ENCODE measurements around the gene ZNF503.

ZNF503 gene

DNA sequence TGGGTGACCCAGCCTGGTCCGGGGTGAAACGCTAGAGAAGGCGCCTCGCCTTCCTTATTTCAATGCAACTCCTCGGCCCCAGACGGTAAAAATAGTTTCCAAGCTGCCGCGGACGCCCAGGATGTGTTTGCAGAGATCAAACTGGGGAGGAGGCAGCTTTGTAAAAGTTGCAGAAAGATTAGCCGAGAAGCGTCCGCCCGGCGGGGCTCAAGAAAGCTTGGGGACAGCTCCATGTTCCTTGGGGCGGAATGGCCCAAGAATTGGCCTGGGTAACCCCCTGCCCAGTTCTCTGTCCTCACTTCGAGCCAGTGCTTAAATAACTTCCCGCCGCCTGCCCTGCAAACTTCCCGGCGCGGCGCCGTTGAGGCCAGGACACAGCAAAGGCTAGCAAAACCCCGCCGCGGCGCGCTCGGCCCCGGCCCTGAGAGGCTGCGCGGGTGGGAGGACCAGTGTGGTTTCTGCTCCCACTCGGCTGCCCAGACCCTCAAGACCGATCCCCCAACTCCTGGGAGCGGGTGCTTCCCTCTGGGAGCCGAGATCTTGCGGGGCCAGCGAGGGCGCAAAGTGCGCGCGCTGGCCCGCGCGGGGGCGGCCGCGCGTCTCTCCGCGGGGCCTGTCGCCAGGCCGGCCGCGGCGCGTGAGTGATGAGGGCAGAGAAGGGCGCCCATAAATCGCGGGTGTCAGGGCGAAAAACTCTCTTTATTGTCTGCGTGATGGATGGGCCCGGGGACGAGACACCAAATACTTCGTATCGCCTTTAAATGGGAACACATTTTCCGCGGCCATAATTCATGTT is 6.3 kb upstream of the ZNF503 start:
- TF ChIP-seq, protein P1, sequence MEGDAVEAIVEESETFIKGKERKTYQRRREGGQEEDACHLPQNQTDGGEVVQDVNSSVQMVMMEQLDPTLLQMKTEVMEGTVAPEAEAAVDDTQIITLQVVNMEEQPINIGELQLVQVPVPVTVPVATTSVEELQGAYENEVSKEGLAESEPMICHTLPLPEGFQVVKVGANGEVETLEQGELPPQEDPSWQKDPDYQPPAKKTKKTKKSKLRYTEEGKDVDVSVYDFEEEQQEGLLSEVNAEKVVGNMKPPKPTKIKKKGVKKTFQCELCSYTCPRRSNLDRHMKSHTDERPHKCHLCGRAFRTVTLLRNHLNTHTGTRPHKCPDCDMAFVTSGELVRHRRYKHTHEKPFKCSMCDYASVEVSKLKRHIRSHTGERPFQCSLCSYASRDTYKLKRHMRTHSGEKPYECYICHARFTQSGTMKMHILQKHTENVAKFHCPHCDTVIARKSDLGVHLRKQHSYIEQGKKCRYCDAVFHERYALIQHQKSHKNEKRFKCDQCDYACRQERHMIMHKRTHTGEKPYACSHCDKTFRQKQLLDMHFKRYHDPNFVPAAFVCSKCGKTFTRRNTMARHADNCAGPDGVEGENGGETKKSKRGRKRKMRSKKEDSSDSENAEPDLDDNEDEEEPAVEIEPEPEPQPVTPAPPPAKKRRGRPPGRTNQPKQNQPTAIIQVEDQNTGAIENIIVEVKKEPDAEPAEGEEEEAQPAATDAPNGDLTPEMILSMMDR (IDR thresholded peaks at IDR 0.05; ENCODE audit: extremely low read depth, insufficient read depth, missing control alignments): no peak
- peak; percentile 38 for DNase-seq (ENCODE audit: low spot score)
- in situ Hi-C loops (cut with MboI; ENCODE audit: low pct_unique_long_range_greater_than_20kb, low sequenced_read_pairs, unreplicated experiment): no loop called here

DNA sequence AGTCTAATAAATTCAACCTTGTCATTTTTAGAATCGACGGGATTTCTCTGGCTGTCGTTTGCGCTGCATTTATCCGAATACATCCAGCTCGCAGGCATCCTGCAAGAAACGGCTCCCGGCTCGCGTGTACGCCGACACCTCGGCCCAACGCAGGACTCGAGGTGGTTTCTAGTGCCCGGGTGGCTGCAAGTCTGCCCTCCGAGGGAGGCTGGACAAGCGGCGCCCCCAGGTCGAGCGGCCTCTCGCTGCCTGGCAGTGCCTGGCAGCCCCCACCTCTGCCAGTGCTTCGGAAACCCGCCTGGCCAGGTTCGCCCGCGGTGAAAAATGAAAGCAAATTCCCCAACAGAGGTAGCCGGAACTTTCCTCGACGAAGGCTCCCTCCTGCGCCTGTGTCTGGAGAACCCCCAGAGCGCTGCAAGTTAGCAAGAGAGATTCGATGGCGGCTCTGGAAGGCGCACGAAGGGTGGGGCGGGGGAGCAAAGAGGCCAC is 5.7 kb upstream of the ZNF503 start:
- DNase-seq (ENCODE audit: low spot score): peak; percentile 37
- TF ChIP-seq, protein P1 (IDR thresholded peaks at IDR 0.05; ENCODE audit: extremely low read depth, insufficient read depth, missing control alignments): no peak
- in situ Hi-C loops (cut with MboI; ENCODE audit: low pct_unique_long_range_greater_than_20kb, low sequenced_read_pairs, unreplicated experiment): no loop called here

DNA sequence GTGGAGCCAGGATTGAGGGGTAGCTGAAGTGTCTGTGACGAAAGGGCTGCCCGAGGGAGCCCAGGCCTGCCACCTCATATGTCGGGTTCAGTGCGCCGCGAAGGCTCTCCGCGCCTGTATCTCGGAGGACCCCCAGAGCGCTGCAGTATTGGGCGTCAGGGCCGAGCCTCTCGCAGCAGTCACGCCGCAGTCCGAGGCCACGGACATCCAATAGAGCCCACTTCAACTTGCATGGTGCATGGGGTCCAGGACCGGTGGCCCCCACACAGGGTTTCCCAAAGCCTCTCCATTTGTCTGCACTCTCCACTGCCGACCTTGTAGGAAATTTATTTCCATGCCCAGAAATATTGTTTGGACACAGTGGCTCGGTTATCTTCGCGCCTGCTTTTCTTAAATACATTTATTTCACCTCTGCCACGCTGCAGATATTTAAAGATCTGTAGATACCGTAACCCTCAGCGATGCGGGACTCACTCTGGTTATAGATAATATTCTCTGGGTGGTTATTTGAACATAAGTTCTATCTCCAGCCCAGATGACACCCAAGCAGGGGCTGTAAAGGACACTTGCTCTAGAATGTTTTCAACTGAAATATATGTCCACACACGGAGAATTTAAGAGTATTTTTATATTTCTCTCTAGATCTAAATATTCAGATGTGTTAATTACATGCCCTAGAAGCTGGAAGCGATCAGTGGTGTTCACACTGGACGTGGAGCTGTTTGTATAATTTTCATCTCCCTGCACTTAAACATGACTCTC is 5.1 kb upstream of the ZNF503 start:
- TF ChIP-seq, protein P1 (IDR thresholded peaks at IDR 0.05; ENCODE audit: extremely low read depth, insufficient read depth, missing control alignments): no peak
- no peak for DNase-seq (ENCODE audit: low spot score)
- in situ Hi-C loops (cut with MboI; ENCODE audit: low pct_unique_long_range_greater_than_20kb, low sequenced_read_pairs, unreplicated experiment): no loop called here

DNA sequence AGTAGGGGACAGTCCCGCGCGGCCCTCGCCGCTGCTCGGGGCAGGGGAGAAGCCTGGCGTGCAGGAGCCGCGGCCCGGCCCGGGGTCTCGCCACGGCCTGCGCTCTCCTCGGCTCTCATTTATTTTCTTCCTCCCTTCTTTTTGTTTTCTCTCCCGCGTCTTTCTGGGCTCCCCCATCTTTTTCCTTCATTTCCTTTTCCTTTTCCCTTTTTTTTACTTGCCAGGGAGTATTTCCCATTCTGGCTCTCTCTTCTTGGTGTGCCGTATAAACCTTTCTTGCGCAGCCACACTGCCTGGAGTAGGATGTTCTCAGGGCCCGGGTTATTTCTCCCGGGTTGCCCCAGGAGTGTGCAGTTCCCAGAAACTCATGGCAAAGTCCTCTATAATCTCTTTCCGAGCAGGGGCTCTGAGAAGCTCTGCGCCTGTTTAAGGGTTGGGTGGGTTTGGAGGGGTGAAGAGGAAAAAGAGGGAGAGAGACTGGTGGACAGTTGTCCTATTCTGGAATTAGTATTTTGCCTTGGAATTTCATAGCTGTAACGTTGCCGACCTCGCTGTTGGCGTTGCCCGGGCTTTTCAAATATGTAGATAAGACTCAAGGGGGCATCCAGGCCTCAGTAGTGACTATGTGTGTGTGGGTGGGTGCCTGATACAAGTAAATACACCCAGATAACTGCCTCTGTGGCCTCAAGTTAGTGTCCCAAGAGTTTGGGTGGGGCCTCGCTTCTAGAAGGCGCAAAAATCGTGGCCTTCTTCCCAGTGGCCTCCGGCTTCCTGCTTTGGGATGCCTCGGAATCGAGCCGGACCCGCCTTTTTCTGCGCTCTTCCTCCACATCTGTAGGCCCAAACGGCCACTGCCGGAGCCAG is 4.3 kb upstream of the ZNF503 start:
- in situ Hi-C loops (cut with MboI; ENCODE audit: low pct_unique_long_range_greater_than_20kb, low sequenced_read_pairs, unreplicated experiment): no loop called here

DNA sequence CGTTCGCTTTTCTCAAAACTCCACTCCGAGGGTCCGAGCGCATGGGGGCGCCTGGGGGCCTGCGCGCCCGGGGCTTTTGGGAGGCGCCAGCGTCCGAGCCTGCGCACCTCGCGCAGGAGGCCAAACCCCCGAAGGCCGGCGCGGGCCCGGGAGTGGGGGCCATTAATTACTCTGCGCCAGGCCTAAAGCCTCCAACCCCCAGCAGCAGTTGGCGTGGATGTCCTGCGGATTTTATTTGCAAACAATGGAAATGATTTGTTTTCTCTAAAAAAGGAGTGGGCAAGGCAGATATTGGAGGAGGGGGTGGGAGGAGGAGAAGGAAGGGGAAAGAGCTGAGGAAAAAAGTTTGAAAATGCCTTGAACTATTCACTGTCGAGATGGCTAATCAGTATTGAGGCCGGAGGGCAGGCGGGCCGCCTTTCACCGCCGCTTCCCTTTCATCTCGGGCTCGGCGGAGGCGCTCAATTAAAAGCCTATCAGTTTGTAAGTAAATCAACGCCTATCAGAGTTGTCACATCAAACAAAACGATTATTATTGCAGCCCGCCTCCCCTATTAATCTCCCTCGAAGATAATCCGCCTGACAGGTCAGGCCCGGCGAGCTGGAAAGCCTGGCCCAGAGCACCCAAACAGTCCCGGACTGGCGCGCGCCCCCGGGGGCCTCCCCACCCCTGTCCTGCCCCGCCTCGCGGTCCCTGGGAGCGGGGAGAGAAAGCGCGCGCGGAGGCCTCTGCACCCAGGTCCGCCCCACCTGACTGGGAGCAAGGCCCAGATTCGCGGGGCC is 3.4 kb upstream of the ZNF503 start:
- DNase-seq (ENCODE audit: low spot score): no peak
- in situ Hi-C loops (cut with MboI; ENCODE audit: low pct_unique_long_range_greater_than_20kb, low sequenced_read_pairs, unreplicated experiment): no loop called here
- TF ChIP-seq, protein P1 (IDR thresholded peaks at IDR 0.05; ENCODE audit: extremely low read depth, insufficient read depth, missing control alignments): no peak

More for the DNA sequence above, 4.3 kb upstream of the ZNF503 start:
- DNase-seq (ENCODE audit: low spot score): no peak
- TF ChIP-seq, protein P1 (IDR thresholded peaks at IDR 0.05; ENCODE audit: extremely low read depth, insufficient read depth, missing control alignments): no peak
